ENCODE data around the gene SLC12A6. TPM values are rescaled to one million over a fixed set of nuclear protein-coding genes. Genes with fewer than 3 reads are reported as not detected.

SLC12A6 gene
- total RNA-seq, 1 experiment from 2014 or later = 19.5 TPM

DNA sequence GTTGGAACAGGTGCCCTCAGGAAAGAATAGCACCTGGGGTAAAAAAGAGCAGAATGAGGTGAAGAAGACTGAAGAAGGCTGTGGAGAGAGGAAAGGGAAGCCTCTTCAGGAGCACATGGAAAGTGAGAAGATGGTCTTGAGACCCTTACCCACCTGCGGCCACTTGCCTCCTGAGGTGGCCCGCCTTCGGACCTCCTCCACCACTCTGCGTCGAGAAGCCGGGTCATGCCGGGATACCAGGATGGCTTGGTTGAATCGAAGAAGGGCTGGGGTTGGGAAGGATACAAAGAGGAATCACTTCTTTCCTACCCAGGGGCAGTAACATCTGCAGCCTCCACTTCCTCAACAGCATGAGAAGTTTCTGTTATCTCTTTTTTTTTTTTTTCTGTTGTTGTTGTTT, 26.5 kb upstream of the SLC12A6 start:
- Histone ChIP-seq H3K27ac (ENCODE audit: low read length) (no peak overlapping the region), H3K4me3 (ENCODE audit: low read depth in 2 of 2, low read length in 2 of 2) (no peak overlapping the region), H3K27me3 (ENCODE audit: control insufficient read depth, insufficient read depth, low read length) (no peaks in the 10 kb centered on the region), H3K9me3 (ENCODE audit: control insufficient read depth, insufficient read depth, low read depth, low read length) (no peaks in the 10 kb centered on the region), H3K4me1 (ENCODE audit: control insufficient read depth, insufficient read depth, low read length) (peaks cover 10% of the 10 kb centered on the region; the same call in 1 of the 2 replicates), H3K36me3 (ENCODE audit: control insufficient read depth, insufficient read depth, low read length) (peaks cover 8% of the 10 kb centered on the region; the same call in 1 of the 2 replicates)
- POLR2A ChIA-PET = interaction anchor here (0.6 kb wide), 1 partner anchor 10 kb away, joined by 5 read pairs; no protein-coding TSS in a partner anchor
- in situ Hi-C loops (cut with HindIII; ENCODE audit: low pct_unique_long_range_greater_than_20kb, low sequenced_read_pairs) (no loop called here), intact Hi-C loops (cut with micrococcal nuclease; ENCODE audit: unreplicated experiment) (no loop called here)
- no peak for TF ChIP-seq REST (IDR thresholded peaks at IDR 0.05; ENCODE audit: insufficient read depth in 1 of 2, low read depth in 2 of 2, low read length in 1 of 2)
- TF ChIP-seq CTCF (IDR thresholded peaks at IDR 0.05) = no peak
- no peak for TF ChIP-seq SIN3A (IDR thresholded peaks at IDR 0.05; ENCODE audit: borderline replicate concordance, insufficient read depth, low read depth, low read length)
- no peak for TF ChIP-seq POLR2AphosphoS5 (IDR thresholded peaks at IDR 0.05; ENCODE audit: low read depth, low read length)
- TF ChIP-seq TCF7L2 (IDR thresholded peaks at IDR 0.05; ENCODE audit: low read depth, low read length) = no peak
- CTCF ChIA-PET = no interaction called here
- DNase-seq (ENCODE audit: low read depth, low spot score) (no peak), ATAC-seq (no peak)
- BruUV-seq (replicated peaks) = no TSS peak

DNA sequence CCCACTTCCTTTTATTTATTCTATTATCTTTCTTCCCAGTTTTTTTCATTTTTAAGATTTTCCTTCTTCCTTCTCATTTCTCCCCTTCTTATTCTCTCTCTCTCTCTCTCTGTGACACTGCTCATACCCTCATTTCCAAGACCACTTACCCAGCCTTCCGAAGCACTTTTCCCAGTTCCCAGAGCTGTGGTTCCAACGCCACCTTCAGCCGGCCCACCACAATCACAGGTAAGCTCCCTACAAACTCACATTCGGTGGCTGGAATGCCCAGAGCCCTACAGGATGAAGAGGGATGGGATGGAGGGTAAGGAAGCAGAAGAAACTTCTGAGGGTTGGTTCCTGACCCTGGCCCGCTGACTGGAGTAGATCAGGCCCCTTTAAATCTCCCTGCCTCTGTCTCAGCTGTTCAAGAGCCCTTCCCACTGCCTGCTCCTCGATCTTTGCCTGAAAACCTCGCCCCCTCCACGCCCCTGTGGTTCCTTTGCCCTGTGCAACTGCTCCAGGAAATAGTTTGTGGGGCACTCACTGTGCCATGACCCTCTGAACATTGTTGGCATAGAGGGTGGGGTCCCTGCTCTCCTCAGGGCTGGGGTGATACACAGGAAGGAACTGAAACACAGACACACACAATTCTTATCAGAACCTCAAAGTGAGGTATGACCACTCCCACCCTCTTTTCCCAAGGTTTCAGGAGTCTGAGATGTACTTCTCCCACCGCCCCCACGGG, 24.6 kb upstream of the SLC12A6 start:
- in situ Hi-C loops (cut with HindIII; ENCODE audit: low pct_unique_long_range_greater_than_20kb, low sequenced_read_pairs) = no loop called here

More for the DNA sequence above, 24.6 kb upstream of the SLC12A6 start:
- no peaks in the 10 kb centered on the region for H3K27me3 ChIP-seq (ENCODE audit: control insufficient read depth, insufficient read depth, low read length)
- BruUV-seq (replicated peaks) = no TSS peak
- H3K4me1 ChIP-seq (ENCODE audit: control insufficient read depth, insufficient read depth, low read length) = peaks cover 7% of the 10 kb centered on the region; the same call in 1 of the 2 replicates
- DNase-seq (ENCODE audit: low read depth, low spot score) (no peak), ATAC-seq (no peak)
- no peaks in the 10 kb centered on the region for H3K9me3 ChIP-seq (ENCODE audit: control insufficient read depth, insufficient read depth, low read depth, low read length)
- peaks cover 8% of the 10 kb centered on the region; the same call in 1 of the 2 replicates for H3K36me3 ChIP-seq (ENCODE audit: control insufficient read depth, insufficient read depth, low read length)
- ChIA-PET CTCF (no interaction called here), POLR2A (no interaction called here)
- TF ChIP-seq TCF7L2 (IDR thresholded peaks at IDR 0.05; ENCODE audit: low read depth, low read length) = no peak
- no peak for TF ChIP-seq SIN3A (IDR thresholded peaks at IDR 0.05; ENCODE audit: borderline replicate concordance, insufficient read depth, low read depth, low read length)
- TF ChIP-seq CTCF (IDR thresholded peaks at IDR 0.05) = no peak
- no peak for TF ChIP-seq REST (IDR thresholded peaks at IDR 0.05; ENCODE audit: insufficient read depth in 1 of 2, low read depth in 2 of 2, low read length in 1 of 2)
- no peak for TF ChIP-seq POLR2AphosphoS5 (IDR thresholded peaks at IDR 0.05; ENCODE audit: low read depth, low read length)
- H3K27ac ChIP-seq (ENCODE audit: low read length) = no peak overlapping the region
- intact Hi-C loops (cut with micrococcal nuclease; ENCODE audit: unreplicated experiment) = no loop called here
- H3K4me3 ChIP-seq (ENCODE audit: low read depth in 2 of 2, low read length in 2 of 2) = no peak overlapping the region

All from Panc1 (cell line).